Measurements from ENCODE around the gene TMEM158.

Gene TMEM158

DNA sequence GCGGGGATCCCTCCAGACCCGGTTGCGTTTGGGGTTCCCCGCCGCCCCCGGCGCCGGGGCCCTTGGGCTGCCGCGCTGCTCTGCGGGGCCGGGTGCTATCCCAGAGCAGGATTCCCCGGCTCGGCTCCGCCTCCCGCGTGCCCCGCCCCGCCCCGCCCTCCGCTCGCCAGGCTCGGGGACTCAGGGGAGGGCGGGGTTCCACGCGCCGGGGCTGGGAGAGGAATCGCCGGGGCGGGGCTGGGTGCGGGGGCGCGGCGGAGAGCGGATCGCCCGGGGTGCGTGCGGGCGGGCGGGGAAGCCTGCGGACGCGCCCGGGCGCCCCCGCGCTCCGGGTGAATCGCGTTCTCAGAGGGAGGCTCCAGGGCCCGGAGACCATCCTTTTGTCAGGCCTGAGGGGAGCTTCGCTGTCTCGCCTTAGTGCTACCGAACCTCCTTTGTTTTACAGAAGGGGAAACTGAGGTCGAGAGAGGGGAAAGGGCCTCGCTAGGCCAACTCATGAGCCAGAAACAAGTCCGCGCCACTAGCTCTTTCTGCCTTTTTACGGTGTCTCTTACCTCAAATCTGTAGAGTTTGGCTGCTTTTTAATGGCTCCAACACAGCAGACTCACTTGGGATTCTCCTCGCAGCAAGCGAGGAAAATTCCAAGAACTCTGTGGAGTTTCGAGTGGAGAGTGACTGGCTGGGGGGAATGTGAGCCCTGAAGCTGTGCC lies at the start of gene TMEM158:
TMEM158 (minus strand) TSS at position 82 of the 710 bp plus-strand sequence. CDS start 260 bp downstream, outside the sequence.
- in situ Hi-C loops (cut with HindIII; ENCODE audit: low pct_ligation_motif_present, low pct_unique_long_range_greater_than_20kb, low sequenced_read_pairs): no loop called here
- DNase-seq: peak; percentile 70

DNA sequence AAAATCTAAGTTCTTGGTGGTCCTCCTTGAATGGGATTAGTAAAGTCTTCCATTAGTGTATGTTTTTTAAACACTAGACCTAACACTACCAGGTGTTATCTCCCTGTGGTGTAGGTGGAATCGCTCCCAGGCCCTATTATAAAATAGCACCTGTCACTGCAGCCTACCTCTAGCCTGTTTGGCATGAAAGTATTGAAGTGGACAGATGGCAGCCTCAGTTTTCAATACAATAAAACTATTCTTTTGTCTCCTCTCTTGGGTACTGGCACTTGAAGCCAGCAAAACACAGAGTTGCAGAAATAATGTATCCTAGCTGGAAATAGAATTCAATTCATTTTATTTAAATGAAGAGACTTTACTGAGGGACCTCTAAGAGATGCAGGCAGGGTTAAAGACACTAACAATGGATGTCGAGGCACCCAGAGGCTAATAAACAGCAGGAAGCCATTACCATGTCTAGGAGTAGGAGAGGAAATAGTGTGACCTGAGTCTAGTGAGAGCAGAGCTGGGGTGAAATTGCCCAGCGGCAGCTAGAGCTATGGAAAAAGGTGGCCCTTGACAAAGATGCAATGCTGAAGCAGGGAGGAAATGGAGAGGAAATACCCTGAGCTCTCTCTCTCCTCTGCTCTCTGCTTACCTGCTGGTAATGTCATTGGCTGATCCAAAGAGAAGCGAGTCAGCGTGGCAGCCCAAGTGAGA lies 49.1 kb upstream of the TMEM158 start:
- in situ Hi-C loops (cut with HindIII; ENCODE audit: low pct_ligation_motif_present, low pct_unique_long_range_greater_than_20kb, low sequenced_read_pairs): no loop called here
- DNase-seq: no peak

DNA sequence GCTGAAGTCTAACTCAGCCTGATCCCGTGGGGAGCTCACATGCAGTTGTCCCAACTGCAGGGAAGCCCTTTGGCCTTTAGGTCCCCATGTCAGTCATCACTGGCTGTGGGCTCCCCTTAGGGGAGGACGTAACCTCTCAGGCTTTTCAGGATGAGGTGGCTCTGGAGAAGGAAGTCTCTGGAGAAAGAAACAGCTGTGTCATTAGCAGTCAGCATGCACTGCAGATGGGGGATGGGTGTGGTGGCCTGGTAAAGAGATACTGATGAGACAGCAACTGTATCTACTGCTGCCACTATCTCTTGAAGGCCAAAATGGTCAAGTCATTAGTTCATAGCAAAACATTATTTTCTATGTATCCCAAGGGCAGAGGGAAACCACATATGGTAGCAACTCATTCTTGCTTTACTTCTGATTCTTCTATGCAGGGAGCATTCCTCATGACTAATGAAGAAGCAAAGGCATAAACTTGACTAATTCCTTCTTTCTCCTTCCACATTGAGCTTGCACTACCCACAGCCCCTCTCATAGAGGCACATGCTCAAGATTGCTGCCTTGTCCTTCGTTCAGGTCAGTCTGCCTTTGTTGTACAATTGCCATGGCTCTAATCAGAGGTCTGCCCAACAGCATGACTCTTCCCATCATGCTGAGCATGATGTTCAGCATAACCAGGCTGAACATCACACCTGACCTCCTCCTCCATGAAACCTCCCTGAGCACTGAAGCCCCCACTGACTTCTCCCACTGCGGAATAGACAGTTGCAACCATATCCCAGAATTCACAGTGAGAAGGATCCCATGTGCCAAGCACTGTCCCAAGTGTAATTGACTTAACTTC lies 47.8 kb upstream of the TMEM158 start:
- in situ Hi-C loops (cut with HindIII; ENCODE audit: low pct_ligation_motif_present, low pct_unique_long_range_greater_than_20kb, low sequenced_read_pairs): no loop called here
- no peak for DNase-seq

DNA sequence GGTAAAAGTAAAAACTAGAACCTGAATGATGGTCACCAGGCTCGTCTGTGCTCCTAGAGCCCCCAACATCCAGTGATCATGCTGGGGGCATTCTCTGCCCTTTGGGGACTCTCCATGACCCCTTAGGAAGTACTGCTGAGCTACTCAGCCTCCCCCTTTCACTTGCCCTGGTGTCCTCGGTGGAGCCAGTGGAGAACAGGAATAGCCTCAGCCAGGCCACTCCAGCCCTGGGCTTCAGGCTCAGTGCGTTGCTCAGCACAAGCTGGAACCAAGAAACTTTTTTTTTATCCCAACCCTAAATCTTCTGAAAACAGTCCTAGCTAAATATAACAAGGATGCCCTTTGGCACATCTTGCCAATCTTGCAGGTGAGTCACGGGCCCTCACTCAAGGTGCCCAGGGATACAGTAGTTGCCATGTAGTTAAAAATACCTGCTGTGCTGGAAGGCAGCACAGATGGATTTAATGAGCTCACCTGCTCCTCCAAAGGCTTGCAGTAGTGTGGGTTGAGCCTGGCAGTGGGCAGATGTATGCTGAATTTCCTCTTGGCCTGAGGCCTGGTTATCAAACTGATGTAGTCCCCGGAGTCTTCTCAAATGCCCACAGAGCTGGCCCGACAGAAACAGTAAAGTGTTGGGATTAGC lies 46.9 kb upstream of the TMEM158 start:
- in situ Hi-C loops (cut with HindIII; ENCODE audit: low pct_ligation_motif_present, low pct_unique_long_range_greater_than_20kb, low sequenced_read_pairs): no loop called here
- DNase-seq: no peak

DNA sequence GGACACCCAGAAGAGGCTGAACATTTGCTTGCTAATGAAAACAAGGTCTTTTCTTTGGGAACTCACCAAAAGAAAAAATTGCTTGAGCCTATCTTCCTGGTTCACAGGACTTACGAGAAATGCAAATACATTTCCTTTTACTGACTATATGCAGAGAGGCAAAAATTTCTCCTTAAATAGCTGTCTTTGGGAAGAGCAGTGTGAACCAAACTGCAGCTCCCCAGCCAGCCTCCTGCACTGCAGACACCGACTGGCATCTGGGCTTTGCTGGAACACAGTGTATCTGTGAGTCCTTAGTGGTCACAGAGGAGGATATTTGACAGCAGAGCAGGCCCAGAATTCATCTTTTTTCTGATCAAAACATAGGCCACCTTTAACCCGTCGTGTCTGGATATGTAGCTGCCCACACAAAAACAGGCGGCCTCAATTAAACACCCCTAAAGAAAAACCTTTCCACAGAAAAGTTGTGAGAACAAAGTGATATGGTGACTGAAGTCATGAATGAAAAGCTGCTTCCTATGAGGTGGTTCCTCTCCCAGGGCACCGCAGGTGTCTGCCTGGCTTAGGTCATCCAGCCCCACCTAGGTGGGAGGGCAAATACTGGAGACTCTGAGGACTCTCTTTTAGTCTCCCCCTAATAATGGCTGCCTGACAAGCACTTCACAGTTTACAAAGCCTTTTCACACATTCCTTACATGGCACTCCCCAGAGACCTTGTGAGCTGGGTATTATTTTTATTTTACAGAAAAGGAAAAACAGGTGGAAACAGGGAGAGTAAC lies 46.1 kb upstream of the TMEM158 start:
- DNase-seq: no peak
- in situ Hi-C loops (cut with HindIII; ENCODE audit: low pct_ligation_motif_present, low pct_unique_long_range_greater_than_20kb, low sequenced_read_pairs): no loop called here

DNA sequence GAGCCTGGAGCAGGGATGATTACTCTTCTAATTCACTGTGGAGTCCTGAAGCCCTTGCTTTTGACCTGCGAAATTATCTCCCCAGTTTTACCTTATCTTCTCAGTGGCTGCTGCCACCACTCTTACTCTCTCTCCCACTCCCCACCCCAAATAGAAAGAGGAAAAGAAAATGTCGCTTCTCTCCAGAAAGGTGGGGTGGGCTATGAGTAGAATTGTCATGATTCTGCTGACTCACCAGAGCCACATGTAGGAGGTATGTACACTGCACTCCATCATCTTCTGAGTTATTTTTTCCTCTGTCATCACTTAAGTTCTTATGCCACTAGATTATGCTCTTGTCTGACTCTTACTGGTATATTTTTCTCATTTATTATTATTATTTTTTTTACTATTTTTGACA lies 43.9 kb upstream of the TMEM158 start:
- in situ Hi-C loops (cut with HindIII; ENCODE audit: low pct_ligation_motif_present, low pct_unique_long_range_greater_than_20kb, low sequenced_read_pairs): no loop called here

DNA sequence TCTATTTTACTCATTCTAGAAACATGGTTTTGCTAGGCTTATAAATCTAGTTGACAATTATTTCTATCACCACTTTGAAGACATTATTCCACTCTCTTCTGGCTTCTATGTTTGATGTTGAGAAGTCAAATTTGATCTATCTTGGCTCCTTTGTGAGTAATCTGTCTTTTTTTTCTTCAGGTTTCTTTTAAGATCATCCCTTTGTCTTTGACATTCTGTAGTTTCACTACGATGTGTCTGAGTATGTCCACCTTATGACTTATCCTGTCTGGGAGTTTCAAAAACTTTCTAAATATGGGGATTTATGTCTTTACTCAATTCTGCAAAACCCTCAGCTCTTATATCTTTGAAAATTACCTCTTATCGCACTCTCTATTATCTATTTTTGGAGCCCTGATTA lies 41.0 kb upstream of the TMEM158 start:
- in situ Hi-C loops (cut with HindIII; ENCODE audit: low pct_ligation_motif_present, low pct_unique_long_range_greater_than_20kb, low sequenced_read_pairs): no loop called here

More for the DNA sequence above, 43.9 kb upstream of the TMEM158 start:
- no peak for DNase-seq

DNA sequence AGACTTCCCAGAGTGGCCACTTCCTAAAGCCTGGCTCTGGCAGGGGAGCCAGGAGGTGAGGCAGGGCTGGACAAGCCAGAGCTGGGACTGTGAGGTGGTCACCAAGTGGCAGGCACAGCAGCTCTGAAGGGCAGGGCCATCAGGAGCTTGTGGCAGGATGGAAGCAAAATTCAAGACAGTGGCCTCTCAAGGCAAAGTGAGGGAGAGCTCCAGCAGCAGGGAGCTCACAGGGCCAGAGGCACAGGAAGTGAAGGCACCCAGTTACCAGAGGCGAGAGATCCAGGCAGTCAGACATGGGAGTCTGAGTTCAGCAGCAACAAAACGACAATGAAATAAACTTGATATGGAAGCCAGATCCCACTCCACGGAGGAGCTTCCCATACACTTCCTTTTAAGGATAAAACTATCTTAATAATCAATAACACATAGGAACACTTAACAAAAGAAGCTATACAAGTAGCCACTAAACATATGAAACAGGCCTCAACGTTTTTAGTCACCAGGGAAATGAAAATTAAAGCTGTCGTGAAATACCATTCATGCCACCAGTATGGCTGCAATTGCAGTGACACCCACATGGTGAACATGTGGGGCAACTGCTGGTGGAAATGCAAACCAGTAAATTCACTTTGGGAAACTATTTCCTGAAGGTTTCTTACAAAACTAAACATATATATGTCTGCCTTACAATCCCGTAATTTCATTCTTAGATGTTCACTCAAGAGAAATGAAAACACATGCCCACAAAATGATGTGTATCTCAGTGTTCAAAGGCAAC lies 35.4 kb upstream of the TMEM158 start:
- no peak for DNase-seq
- in situ Hi-C loops (cut with HindIII; ENCODE audit: low pct_ligation_motif_present, low pct_unique_long_range_greater_than_20kb, low sequenced_read_pairs): no loop called here

More for the DNA sequence above, 41.0 kb upstream of the TMEM158 start:
- DNase-seq: no peak

DNA sequence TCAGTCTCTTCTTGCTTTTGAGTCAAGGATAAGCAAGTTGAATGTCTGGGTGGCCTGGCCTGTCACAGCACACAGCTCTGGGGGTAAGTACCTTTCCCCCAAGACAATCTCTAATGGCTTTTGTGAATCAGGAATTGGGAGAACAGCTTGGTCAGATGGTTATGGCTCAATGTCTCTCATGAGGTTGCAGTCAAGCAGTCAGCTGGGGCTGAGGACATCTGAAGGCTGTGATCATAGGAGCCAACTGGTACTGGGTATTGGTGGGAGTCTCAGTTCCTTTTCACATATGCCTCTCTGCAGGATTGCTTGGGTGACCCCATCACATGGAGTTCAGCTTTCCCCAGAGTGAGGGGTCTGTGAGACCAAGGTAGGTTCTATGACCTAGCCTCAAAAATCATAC lies 33.0 kb upstream of the TMEM158 start:
- DNase-seq: no peak
- in situ Hi-C loops (cut with HindIII; ENCODE audit: low pct_ligation_motif_present, low pct_unique_long_range_greater_than_20kb, low sequenced_read_pairs): no loop called here

DNA sequence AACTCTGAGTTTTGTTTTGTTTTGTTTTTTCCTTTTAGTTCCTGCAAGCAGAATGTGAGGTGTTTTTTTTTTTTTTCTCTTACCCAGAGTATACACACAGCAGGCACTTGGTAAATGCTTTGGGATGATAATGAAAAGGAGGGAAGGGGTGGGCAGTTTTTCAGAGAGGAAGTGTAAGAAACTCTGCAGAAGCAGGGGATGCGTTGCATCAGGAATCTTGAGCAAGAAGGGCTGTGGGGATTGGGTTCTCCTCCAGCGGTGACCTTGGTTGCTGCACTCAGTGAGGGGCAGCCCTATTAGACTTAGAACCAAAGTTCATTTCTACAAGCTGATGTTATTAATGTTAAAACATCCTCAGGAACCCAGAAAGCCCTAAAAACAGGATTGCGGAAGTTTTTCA lies 32.2 kb upstream of the TMEM158 start:
- no peak for DNase-seq
- in situ Hi-C loops (cut with HindIII; ENCODE audit: low pct_ligation_motif_present, low pct_unique_long_range_greater_than_20kb, low sequenced_read_pairs): no loop called here

DNA sequence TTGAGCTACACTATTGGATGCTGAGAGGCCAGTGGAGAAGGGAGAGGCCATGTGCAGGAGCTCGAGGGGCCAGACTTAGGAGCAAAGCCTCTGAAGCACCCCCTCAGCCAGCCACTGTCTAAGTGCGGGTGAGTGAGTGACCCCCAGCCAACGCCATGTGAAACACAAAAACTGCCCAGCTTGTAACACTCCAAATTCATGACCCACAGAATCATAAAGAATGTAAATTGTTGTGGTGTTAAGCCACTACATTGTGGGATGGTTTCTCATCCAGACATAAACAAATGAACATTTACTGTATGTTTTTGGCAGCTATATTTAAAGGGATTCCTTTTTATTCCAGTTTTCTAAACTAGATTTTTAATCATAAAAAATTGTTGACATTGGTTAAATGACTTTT lies 27.2 kb upstream of the TMEM158 start:
- in situ Hi-C loops (cut with HindIII; ENCODE audit: low pct_ligation_motif_present, low pct_unique_long_range_greater_than_20kb, low sequenced_read_pairs): no loop called here
- DNase-seq: no peak

DNA sequence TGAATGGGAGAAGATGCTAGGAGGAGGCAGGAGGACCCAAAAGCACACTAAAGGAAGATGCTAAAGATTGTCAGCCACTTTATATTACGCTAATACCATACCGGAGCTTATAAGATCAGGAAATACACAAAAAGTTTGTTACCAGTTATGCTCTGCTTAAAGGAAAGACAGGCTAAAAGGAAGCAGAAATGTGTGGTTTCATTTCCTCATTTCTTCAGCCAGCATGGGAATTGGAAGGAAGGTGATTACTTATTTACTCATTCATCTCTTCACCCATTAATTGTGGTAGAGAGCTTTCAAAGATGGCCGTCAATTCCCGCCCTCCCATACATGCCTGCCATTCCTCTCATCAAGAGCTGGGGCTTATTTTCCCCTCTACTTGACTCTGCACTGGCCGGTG lies 26.7 kb upstream of the TMEM158 start:
- no peak for DNase-seq
- in situ Hi-C loops (cut with HindIII; ENCODE audit: low pct_ligation_motif_present, low pct_unique_long_range_greater_than_20kb, low sequenced_read_pairs): no loop called here

DNA sequence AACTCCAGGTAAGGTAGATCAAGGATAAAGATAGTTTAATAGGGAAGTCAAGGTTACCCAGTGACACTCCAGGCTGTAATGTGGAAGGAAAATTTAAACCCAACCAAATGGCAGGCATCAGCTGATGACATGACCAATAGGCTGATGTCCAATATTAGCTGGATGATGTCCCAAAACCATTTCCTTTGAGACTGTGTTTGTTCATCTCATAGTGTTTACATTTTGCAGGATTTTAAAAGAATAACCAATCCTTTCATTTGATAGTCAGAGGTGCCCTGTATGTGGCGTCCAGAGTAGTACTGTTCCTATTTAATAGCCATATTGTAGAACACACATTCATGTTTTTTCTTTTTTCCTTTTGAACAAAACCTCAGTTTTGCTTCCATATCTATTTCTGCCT lies 23.3 kb upstream of the TMEM158 start:
- DNase-seq: no peak

DNA sequence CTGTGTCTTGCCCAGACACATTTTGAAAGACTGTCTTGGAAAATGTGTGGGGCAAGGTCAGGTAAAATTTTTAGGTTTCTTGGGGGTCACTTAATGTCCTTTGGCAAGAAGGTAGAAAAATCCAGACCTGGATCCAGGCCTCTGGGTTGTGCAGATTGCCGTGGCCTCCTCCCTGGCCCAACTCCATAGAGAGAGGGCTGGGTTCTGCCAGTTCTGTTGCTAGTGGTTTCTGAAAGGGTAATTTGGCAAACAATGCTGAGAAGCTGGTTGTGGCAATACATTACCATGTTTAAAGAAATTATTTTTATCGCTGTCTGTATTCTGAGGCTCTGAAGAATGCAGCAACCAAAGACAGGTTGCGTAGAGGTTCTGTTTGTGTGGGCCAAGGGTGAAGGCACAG lies 20.2 kb upstream of the TMEM158 start:
- DNase-seq: no peak
- in situ Hi-C loops (cut with HindIII; ENCODE audit: low pct_ligation_motif_present, low pct_unique_long_range_greater_than_20kb, low sequenced_read_pairs): no loop called here

More for the DNA sequence above, 23.3 kb upstream of the TMEM158 start:
- in situ Hi-C loops (cut with HindIII; ENCODE audit: low pct_ligation_motif_present, low pct_unique_long_range_greater_than_20kb, low sequenced_read_pairs): no loop called here

DNA sequence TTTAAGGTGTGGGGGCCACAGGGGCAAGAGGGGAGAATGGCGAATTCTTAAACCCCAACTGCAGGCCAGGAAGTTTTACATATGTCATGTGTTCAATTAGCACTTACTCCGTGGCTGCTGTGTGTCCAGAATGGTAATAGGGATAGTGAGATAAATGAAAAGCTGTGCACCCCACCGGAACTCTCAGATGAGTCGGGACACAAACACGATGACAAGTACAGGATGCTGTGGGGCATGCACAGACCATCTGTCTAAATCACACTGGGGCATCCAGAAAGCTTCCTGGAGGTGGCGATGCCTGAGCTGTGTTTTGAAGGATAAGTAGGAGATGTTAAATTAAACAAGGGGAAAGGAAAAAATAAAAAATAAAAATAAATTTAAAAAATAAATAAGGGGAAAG lies 18.3 kb upstream of the TMEM158 start:
- DNase-seq: no peak
- in situ Hi-C loops (cut with HindIII; ENCODE audit: low pct_ligation_motif_present, low pct_unique_long_range_greater_than_20kb, low sequenced_read_pairs): no loop called here

DNA sequence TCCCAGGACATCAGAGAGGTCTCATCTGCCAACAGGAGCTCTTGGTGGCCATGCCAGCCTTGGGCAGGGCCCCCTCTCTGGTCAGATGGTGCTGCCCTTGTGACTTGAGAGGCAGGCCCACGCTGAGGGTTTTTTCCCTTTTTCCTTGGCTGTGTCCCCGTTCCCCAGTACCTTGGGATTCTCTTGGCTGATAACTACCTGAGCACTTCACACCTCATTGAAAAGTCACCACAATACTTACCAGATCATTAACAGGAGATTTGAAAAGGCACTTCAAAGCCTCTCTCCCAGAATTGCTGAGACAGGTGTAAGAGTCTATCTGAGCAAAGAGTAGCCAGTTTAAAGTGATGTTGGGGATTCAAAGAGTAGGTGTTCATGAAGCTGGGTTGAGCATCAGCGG lies 15.1 kb upstream of the TMEM158 start:
- in situ Hi-C loops (cut with HindIII; ENCODE audit: low pct_ligation_motif_present, low pct_unique_long_range_greater_than_20kb, low sequenced_read_pairs): no loop called here
- DNase-seq: no peak

DNA sequence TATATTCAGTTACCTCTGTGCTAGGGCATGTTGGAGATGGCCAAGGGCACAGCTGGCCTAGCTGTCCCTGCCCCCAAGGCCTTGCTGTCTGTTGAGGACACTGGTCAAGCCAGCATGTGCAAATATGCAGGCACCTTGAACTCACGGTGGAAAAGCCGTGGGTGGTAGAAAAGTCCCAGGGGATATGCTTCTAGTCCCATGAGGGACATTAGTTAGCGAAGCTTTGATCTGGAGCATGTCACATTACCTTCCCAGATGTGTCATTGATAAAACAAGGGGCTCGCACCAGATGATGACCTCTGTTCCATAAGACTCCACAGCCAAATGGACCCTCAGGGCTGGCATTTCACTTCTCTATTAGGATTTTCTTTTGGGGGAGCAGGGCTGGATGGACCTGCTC lies 14.2 kb upstream of the TMEM158 start:
- in situ Hi-C loops (cut with HindIII; ENCODE audit: low pct_ligation_motif_present, low pct_unique_long_range_greater_than_20kb, low sequenced_read_pairs): no loop called here

DNA sequence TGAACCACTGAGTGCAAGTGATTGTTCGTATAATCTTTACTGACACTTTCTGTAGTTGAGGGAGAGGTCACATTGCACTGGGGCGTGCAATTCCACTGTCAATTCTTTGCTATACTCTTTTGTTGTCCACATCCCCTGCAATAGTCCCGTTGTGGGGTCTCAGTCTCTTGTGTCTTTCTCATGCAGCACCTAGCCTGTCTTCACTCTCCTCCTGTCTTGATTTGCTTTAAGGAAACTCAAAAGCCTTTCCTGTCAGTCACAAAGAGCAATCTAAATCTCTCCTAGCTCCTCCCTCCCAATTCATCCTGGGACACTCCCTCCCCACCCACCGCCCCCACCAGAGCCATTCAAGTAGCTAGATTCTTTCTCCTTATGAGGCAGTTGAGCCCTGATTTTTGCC lies 13.2 kb upstream of the TMEM158 start:
- no peak for DNase-seq
- in situ Hi-C loops (cut with HindIII; ENCODE audit: low pct_ligation_motif_present, low pct_unique_long_range_greater_than_20kb, low sequenced_read_pairs): no loop called here

More for the DNA sequence above, 14.2 kb upstream of the TMEM158 start:
- DNase-seq: no peak
